NCI-H1694 (cell line): Measurements from ENCODE around the gene ANKFY1.

Experiments used
- DNase-seq: peaks from one replicate; lab custom pipeline; 2025; lab: John Stamatoyannopoulos, UW

ANKFY1 gene

GRCh38 chr17:4118015-4118743 is 145.6 kb downstream of the ANKFY1 start:
- no peak for DNase-seq

GRCh38 chr17:4116516-4116915 is 147.3 kb downstream of the ANKFY1 start:
- DNase-seq, result no peak
